HCT116 (cell line): ENCODE data around the gene A2M. TPM values are rescaled to one million over a fixed set of nuclear protein-coding genes. Genes with fewer than 3 reads are reported as not detected.

Source experiments
- ATAC-seq: fragments of 200-7000 bp; cut with Tn5 transposase; 2 replicates; pipeline ENCODE4 v1.9.1; 2020; ENCODE audit warnings: mild to moderate bottlenecking, moderate library complexity
- BruUV-seq: library from RNA; stranded (reverse); fragments of 400-500 nt; replicated peaks from 2 replicates; lab custom pipeline; 2021; lab: Mats Ljungman, UMichigan
- CTCF ChIA-PET: fragments of 300-600 bp; sonication (Branson Sonifier 250); formaldehyde crosslinking; loops from one replicate; lab custom pipeline; 2021; ENCODE audit warnings: antibody characterized with exemption; lab: Charles Lee
- POLR2A ChIA-PET: fragments of 300-600, 350-600 bp; sonication (Branson Sonifier 250); formaldehyde crosslinking; loops from one replicate; lab custom pipeline; 2021; ENCODE audit warnings: antibody characterized with exemption; lab: Charles Lee
- RAD21 ChIA-PET, 2 experiments: fragments of 300-600 bp; sonication (Branson Sonifier 250); formaldehyde crosslinking; loops; one replicate each; lab custom pipeline; 2023; ENCODE audit warnings: low total read pairs in 2 of 2; ENCODE audit not compliant: uncharacterized antibody in 2 of 2, unreplicated experiment in 2 of 2, low non-redundant PET in 1 of 2; lab: Charles Lee
- DNase-seq: peaks from one replicate; pipeline ENCODE4 v3.0.0-alpha.2; 2010; ENCODE audit warnings: low read depth, low spot score
- H2AFZ ChIP-seq: fragments of 200-600 bp; shearing (Covaris generic), sonication (generic); 2 replicates; pipeline ENCODE4 v1.6.1; 2017; ENCODE audit warnings: low read depth, mixed run types, mixed read lengths, antibody characterized with exemption, low read length; ENCODE audit not compliant: poor library complexity, severe bottlenecking
- H3K27ac ChIP-seq: 2 replicates; pipeline ENCODE4 v1.5.1; 2012; ENCODE audit warnings: low read depth, low read length
- H3K27me3 ChIP-seq: fragments of 200-600 bp; sonication (generic); 2 replicates; pipeline ENCODE4 v1.6.1; 2016; ENCODE audit warnings: mixed run types, low read length, mixed read lengths; ENCODE audit not compliant: insufficient read depth
- H3K36me3 ChIP-seq, 2 experiments: fragments of 200-500 bp in 1 of 2; fragments of 200-600 bp in 1 of 2; sonication (Bioruptor generic) in 1 of 2; sonication (generic) in 1 of 2; 2 replicates each; pipeline versions ENCODE4 v1.5.1 to v1.6.1; 2014 to 2016; ENCODE audit warnings: low read length in 2 of 2, inconsistent platforms in 1 of 2, mixed read lengths in 1 of 2, mixed run types in 1 of 2; ENCODE audit not compliant: insufficient read depth in 2 of 2, control insufficient read depth in 1 of 2
- H3K4me1 ChIP-seq, 2 experiments: fragments of 200-600 bp in 1 of 2; sonication (generic) in 1 of 2; 2 replicates each; pipeline versions ENCODE4 v1.5.1 to v1.6.1; 2012 to 2017; ENCODE audit warnings: low read length in 2 of 2, inconsistent platforms in 1 of 2, mild to moderate bottlenecking in 1 of 2, mixed read lengths in 1 of 2, mixed run types in 1 of 2, moderate library complexity in 1 of 2; ENCODE audit not compliant: insufficient read depth in 2 of 2, control insufficient read depth in 1 of 2
- H3K4me2 ChIP-seq: fragments of 200-600 bp; sonication (generic); 2 replicates; pipeline ENCODE4 v1.6.1; 2017; ENCODE audit warnings: mixed run types, low read length, mixed read lengths
- H3K4me3 ChIP-seq, 2 experiments: fragments of 200-600 bp in 1 of 2; sonication (generic) in 1 of 2; replicated peaks in 1 of 2; 2 replicates each; pipeline ENCODE4 v1.5.1; 2011 to 2016; ENCODE audit warnings: low read length in 2 of 2, control low read depth in 1 of 2, low read depth in 1 of 2, mild to moderate bottlenecking in 1 of 2, mixed read lengths in 1 of 2, mixed run types in 1 of 2
- H3K79me2 ChIP-seq: fragments of 200-600 bp; sonication (generic); 2 replicates; pipeline ENCODE4 v1.6.1; 2017; ENCODE audit warnings: mild to moderate bottlenecking, mixed run types, low read length, moderate library complexity, mixed read lengths; ENCODE audit not compliant: insufficient read depth
- H3K9ac ChIP-seq: fragments of 200-600 bp; sonication (generic); 2 replicates; pipeline ENCODE4 v1.6.1; 2016; ENCODE audit warnings: low read length, mixed read lengths
- H3K9me2 ChIP-seq: fragments of 200-600 bp; sonication (generic), shearing (Covaris generic); 2 replicates; pipeline ENCODE4 v1.6.1; 2017; ENCODE audit warnings: mixed run types, mild to moderate bottlenecking, moderate library complexity; ENCODE audit not compliant: insufficient read depth
- H3K9me3 ChIP-seq, 2 experiments: fragments of 200-500 bp in 1 of 2; fragments of 200-600 bp in 1 of 2; sonication (Bioruptor generic) in 1 of 2; sonication (generic) in 1 of 2; 2 replicates each; pipeline ENCODE4 v1.6.1; 2014 to 2017; ENCODE audit warnings: low read length in 2 of 2, mixed read lengths in 2 of 2, inconsistent platforms in 1 of 2, low read depth in 1 of 2, mild to moderate bottlenecking in 1 of 2, mixed run types in 1 of 2, moderate library complexity in 1 of 2; ENCODE audit not compliant: control insufficient read depth in 1 of 2, insufficient read depth in 1 of 2
- H4K20me1 ChIP-seq: fragments of 200-600 bp; sonication (generic), shearing (Covaris generic); 2 replicates; pipeline ENCODE4 v1.6.1; 2017; ENCODE audit warnings: mixed run types, mild to moderate bottlenecking, moderate library complexity; ENCODE audit not compliant: insufficient read depth
- CBX3 ChIP-seq: IDR thresholded peaks from 2 replicates; pipeline ENCODE4 v1.6.1; 2012; ENCODE audit warnings: low read depth
- CEBPB ChIP-seq: IDR thresholded peaks from 2 replicates; pipeline ENCODE4 v1.6.1; 2012; ENCODE audit warnings: low read depth
- CTCF ChIP-seq, 3 experiments: fragments of 200-600 bp in 1 of 3; sonication (generic) in 1 of 3; IDR thresholded peaks in 2 of 3; conservative IDR thresholded peaks in 1 of 3; 2 replicates each; pipeline ENCODE4 v1.5.1; 2012 to 2017; ENCODE audit warnings: low read depth in 2 of 3, low read length in 2 of 3, antibody characterized with exemption in 1 of 3, borderline replicate concordance in 1 of 3, control low read depth in 1 of 3, mild to moderate bottlenecking in 1 of 3, mixed read lengths in 1 of 3, mixed run types in 1 of 3, moderate library complexity in 1 of 3; ENCODE audit not compliant: insufficient read depth in 1 of 3
- EGR1 ChIP-seq: IDR thresholded peaks from 2 replicates; pipeline ENCODE4 v1.6.1; 2012; ENCODE audit warnings: low read depth
- ELF1 ChIP-seq: IDR thresholded peaks from 2 replicates; pipeline ENCODE4 v1.6.1; 2012; ENCODE audit warnings: low read depth, borderline replicate concordance
- EZH2phosphoT487 ChIP-seq: fragments of 200-600 bp; IDR thresholded peaks from 2 replicates; pipeline ENCODE4 v1.6.1; 2018; ENCODE audit warnings: antibody characterized with exemption, borderline replicate concordance
- FOSL1 ChIP-seq: IDR thresholded peaks from 2 replicates; pipeline ENCODE4 v1.6.1; 2012; ENCODE audit warnings: low read depth
- MAX ChIP-seq: IDR thresholded peaks from 2 replicates; pipeline ENCODE4 v1.6.1; 2012
- POLR2AphosphoS5 ChIP-seq: IDR thresholded peaks from 2 replicates; pipeline ENCODE4 v1.6.1; 2011; ENCODE audit warnings: mild to moderate bottlenecking, low read depth, low read length, moderate library complexity
- SP1 ChIP-seq: IDR thresholded peaks from 2 replicates; pipeline ENCODE4 v1.6.1; 2012; ENCODE audit warnings: low read depth
- SRF ChIP-seq: IDR thresholded peaks from 2 replicates; pipeline ENCODE4 v1.6.1; 2012; ENCODE audit warnings: low read depth
- TCF7L2 ChIP-seq: IDR thresholded peaks from 2 replicates; pipeline ENCODE4 v1.7.0; 2011; ENCODE audit warnings: borderline replicate concordance, inconsistent platforms; ENCODE audit not compliant: insufficient read depth, insufficient read length; ENCODE audit errors: extremely low read depth
- YY1 ChIP-seq: IDR thresholded peaks from 2 replicates; pipeline ENCODE4 v1.6.1; 2011; ENCODE audit warnings: low read length, low read depth, moderate library complexity, mild to moderate bottlenecking; ENCODE audit not compliant: insufficient replicate concordance; ENCODE audit errors: extremely low read depth
- ZBTB33 ChIP-seq: IDR thresholded peaks from 2 replicates; pipeline ENCODE4 v1.6.1; 2011; ENCODE audit warnings: mild to moderate bottlenecking, low read length, moderate library complexity; ENCODE audit not compliant: insufficient replicate concordance; ENCODE audit errors: extremely low read depth
- ZFX ChIP-seq: fragments of 450-650 bp; IDR thresholded peaks from 2 replicates; pipeline ENCODE4 v1.6.1; 2017
- ZNF274 ChIP-seq: fragments of 200-500 bp; sonication (Bioruptor generic); IDR thresholded peaks from 2 replicates; pipeline ENCODE4 v1.6.1; 2014; ENCODE audit warnings: mild to moderate bottlenecking, low read depth, low read length, inconsistent platforms
- intact Hi-C: fragments of 100-400 bp; cut with micrococcal nuclease; formaldehyde crosslinking; loops from 2 replicates; pipeline ENCODE4 v1.10.0; 2022
- total RNA-seq: library from RNA; stranded (reverse); gene quantifications from one replicate; pipeline ENCODE4 v1.2.1, GENCODE V29; 2021; ENCODE audit not compliant: unreplicated experiment
- TF ChIP-seq, protein P1 (sequence below): IDR thresholded peaks from 2 replicates; pipeline ENCODE4 v1.6.1; 2012; ENCODE audit warnings: low read depth

A2M gene
- total RNA-seq, 1 experiment from 2014 or later: 3.0 TPM

- no TSS peak for BruUV-seq
- DNase-seq (no peak), ATAC-seq (no peak)
- TF ChIP-seq ELF1 (no peak), YY1 (no peak), SRF (no peak), EZH2phosphoT487 (no peak), TCF7L2 (no peak), EGR1 (no peak), CTCF (IDR thresholded peaks at IDR 0.05 in 2 of 3, conservative IDR thresholded peaks at IDR 0.05 in 1 of 3; ENCODE audit: borderline replicate concordance in 1 of 3, insufficient read depth in 1 of 3, low read depth in 2 of 3, low read length in 2 of 3) (no peak; a peak in 1 of 6 replicates), POLR2AphosphoS5 (no peak), SP1 (no peak), FOSL1 (no peak), CEBPB (no peak), ZBTB33 (no peak), CBX3 (no peak), ZNF274 (no peak), MAX (no peak), ZFX (no peak)
- TF ChIP-seq, protein P1, sequence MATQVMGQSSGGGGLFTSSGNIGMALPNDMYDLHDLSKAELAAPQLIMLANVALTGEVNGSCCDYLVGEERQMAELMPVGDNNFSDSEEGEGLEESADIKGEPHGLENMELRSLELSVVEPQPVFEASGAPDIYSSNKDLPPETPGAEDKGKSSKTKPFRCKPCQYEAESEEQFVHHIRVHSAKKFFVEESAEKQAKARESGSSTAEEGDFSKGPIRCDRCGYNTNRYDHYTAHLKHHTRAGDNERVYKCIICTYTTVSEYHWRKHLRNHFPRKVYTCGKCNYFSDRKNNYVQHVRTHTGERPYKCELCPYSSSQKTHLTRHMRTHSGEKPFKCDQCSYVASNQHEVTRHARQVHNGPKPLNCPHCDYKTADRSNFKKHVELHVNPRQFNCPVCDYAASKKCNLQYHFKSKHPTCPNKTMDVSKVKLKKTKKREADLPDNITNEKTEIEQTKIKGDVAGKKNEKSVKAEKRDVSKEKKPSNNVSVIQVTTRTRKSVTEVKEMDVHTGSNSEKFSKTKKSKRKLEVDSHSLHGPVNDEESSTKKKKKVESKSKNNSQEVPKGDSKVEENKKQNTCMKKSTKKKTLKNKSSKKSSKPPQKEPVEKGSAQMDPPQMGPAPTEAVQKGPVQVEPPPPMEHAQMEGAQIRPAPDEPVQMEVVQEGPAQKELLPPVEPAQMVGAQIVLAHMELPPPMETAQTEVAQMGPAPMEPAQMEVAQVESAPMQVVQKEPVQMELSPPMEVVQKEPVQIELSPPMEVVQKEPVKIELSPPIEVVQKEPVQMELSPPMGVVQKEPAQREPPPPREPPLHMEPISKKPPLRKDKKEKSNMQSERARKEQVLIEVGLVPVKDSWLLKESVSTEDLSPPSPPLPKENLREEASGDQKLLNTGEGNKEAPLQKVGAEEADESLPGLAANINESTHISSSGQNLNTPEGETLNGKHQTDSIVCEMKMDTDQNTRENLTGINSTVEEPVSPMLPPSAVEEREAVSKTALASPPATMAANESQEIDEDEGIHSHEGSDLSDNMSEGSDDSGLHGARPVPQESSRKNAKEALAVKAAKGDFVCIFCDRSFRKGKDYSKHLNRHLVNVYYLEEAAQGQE: no peak
- Histone ChIP-seq H4K20me1 (no peaks in the 10 kb centered on the region), H3K9me3 (peaks cover 0 to 12% of the 10 kb centered on the region in 2 experiments; a peak in 2 of 4 replicates), H3K9ac (no peak overlapping the region), H3K4me3 (no peak overlapping the region), H3K9me2 (no peaks in the 10 kb centered on the region), H3K27me3 (no peaks in the 10 kb centered on the region), H3K4me1 (no peaks in the 10 kb centered on the region), H3K4me2 (no peak overlapping the region), H3K27ac (no peak overlapping the region), H2AFZ (no peak overlapping the region), H3K36me3 (no peaks in the 10 kb centered on the region), H3K79me2 (no peaks in the 10 kb centered on the region)
- intact Hi-C loops: no loop called here
- POLR2A ChIA-PET: interaction anchor here (0.8 kb wide), 1 partner anchor 14 kb away, joined by 3 read pairs; no protein-coding TSS in a partner anchor
- CTCF ChIA-PET: interaction anchor here (1.2 kb wide), 1 partner anchor 16 kb away, joined by 3 read pairs; no protein-coding TSS in a partner anchor
- RAD21 ChIA-PET: no interaction called here
Measured at GRCh38 chr12:9079883-9080675, 35.6 kb downstream of the A2M start.
